NCI-H1436 treated with DMSO at 0.1 percent for 48 hours (cell line): ENCODE data around the gene CHRNA1.

ENCODE experiments used
- DNase-seq: peaks from one replicate; lab custom pipeline; 2025; lab: John Stamatoyannopoulos, UW

CHRNA1 gene

DNA sequence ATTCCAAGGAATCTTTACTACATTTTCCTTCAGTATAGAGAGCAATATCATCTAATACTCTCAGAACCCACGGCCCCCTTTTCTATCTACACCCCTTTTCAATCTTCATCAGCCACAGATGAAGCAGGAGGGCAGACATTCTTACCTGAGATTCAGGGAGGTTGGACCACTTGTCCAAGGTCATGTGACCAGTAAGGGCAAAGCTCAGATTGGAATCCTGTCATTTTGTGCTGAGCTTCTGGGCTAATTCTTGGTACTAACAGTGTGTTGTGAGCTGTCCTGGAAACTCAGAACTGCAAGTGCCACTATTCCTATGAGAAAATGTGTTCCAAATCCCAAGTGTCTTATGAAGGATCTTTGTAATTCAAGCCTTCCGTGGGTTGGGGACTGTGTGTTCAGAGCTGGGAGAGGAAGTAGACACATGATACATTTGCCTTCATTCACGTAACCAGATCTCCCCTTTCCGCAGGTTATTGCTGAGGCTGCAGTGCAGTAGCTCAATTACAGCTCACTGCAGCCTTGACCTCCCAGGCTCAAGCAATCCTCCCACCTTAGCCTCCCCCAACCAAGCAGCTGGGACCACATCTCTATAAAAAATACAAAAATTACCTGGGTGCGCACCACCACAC, 3.3 kb downstream of the CHRNA1 start:
- DNase-seq: peak; percentile 42

DNA sequence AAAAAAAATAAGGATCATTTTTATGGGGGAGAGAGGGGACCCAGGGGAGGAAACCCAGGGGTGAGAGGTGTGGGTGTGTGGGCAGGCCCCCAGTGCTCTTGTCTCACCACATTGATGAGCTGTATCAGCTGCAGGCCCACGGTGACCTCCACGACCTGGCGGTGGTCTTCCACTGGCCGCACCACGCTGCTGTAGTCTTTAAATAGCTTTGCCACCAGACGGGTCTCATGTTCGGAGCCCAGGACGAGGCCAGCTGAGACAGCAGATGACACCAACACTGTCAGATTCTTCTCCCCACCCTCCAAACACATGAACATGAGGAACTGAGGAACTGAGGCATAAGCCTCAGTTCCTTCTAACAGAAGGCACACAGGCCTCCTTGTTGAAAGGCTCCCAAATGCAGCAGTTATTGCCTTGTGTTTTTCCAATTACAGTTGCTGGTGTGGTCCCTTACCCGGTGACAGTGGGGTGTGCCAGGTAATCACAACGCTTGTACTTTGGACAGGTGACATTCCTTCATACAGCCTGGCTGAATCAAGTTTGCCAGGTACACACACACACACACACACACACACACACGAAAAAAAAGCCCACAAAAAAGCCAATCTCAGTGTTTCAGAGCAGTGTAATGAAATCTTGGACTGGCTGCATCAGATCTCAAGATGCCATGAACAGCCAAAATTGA, 4.7 kb downstream of the CHRNA1 start:
- no peak for DNase-seq

DNA sequence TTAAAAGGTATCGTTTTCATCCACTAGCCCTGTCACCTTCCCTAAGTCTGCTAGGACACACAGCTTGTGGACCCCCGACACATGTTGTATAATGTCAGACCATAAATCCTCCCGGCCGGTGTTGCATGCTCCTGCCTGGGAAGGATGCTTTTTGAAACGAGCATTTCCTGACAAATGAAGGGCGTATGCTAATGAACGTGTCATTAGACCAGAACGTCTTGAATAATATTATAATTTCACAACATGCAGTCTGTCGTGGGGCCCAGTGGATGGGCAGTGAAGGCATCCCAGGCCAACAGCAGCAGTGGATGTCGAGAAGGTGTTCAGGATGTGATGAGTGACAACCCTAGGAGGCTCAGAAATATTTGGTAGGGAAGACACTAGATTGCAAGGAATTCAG, 7.5 kb downstream of the CHRNA1 start:
- DNase-seq: no peak

DNA sequence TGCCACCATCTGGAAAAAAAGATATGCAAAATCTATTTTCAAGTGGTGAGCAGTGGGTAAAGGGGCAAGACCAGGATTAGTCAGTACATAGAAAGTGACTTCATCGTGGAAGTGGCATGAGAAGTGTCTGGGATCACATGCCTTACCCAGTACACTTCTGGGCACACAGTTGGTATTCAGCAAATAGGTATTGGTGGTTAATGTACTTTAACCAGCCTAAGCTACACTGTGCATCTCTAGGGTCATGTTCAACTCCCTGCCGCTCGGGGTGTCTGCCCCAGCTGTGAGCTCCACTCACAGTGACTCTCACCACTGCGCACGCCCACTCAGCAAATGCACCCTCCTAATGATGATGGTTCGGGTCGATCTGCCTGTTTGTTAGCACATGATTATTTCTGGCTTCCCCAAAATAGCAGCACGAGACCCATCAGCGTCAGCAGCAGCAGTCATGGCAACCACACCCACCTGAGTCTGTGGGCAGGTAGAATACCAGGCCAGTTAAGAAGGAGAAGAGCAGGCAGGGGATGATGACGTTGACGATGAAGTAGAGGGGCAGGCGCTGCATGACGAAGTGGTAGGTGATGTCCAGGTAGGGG, 11.1 kb downstream of the CHRNA1 start:
- no peak for DNase-seq

DNA sequence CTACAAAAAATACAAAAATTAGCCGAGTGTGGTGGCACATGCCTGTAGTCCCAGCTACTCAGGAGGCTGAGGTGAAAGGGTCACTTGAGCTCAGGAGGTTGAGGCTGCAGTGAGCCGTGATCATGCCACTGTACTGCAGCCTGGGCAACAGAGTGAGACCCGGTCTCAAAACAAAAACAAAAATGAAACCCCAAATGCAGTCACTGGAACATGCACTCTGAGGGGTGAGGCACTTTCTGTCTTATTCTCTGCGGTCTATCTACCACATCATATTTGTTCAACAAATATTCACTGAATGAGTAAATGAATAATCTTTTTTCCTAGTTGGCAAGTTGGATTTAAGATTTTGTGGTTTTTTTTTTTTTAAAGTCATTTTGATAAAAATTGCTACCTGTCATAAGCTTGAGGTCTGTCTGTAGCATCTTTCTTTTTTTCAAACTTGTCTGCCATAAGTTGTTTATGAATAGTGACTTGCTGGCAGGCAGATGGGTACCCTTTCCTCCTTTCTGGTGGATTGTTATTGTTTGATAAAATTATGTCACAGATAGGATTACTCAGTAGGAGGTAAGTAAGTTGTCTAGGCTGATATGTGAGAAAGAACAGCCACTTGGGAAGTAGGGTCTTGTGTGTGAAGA, 11.8 kb downstream of the CHRNA1 start:
- DNase-seq: no peak

DNA sequence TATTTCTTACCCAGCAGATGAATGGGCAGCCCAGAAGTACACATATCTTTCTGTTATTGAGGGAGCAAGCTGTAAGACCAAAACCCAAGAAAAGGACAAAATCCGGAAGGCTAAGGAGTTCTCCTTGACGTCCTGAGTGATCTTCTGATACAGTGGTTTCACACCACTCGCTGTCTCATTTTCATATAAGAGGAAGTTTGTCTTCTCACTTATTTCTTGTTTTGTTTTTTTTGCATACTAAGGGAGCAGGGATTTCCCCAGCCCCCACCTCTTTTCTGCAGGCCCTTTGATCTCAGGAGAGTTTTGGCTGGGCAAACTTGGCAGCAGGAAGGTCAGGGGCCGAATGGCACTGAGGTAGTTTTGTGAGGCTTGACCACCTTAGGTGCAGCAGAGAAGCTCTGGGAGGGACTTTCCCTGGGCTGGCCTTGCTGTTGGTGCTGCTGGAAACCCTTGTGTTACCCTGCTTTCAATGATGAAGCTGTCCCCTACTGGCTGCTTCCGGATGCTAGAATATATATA, 13.3 kb downstream of the CHRNA1 start:
- DNase-seq: no peak

DNA sequence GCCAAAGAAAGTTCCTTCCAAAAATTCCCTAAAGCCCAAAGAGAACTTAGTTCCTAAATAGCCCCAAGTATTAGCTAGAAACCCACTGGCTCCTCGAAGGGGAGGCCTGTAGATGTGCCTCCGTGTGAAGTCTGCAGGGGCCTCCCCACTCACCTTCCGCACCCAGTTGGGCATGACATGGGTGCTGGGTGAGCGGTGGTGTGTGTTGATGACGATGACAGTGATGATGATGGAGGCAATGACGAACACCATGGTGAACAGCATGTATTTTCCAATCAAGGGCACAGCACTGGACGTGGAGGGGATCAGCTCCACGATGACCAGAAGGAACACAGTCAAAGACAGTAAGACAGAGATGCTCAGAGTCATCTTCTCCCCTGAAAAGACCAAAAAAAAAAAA, 14.5 kb downstream of the CHRNA1 start:
- no peak for DNase-seq

DNA sequence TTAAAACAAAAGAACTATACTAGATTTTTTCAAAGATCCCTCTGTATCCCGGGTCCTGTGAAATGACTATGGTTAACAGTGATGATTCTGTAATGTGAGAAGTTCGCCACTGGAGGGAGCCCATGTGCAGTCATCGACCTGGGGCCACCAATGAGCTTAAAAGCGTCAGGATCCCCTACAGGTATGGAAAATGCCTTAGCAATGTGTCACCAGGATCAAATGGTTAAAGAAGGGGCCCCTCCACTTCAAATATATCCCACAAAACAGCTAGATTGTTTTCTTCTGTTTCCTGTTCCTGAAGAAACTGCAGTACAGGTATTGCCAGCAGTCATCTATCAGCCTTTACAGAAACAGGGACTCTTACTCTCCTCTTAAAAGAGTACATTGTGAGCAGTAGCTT, 15.3 kb downstream of the CHRNA1 start:
- peak; percentile 41 for DNase-seq

DNA sequence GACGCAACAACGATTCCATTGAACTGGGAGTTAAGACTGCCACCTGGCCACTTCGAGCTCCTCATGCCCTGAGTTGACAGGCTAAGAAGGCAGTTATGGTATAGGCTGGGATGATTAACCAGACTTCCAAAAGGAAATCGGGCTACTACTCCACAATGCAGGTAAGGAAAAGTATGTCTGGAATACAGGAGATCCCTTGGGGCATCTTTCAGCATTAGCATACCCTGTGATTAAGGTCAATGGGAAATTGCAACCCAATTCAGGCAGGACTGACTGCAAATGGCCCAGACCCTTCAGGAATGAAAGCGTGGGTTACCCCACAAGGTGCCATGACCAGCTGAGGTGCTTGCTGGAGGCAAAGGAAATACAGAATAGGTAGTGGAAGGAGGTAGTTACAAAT, 19.1 kb downstream of the CHRNA1 start:
- DNase-seq: no peak

DNA sequence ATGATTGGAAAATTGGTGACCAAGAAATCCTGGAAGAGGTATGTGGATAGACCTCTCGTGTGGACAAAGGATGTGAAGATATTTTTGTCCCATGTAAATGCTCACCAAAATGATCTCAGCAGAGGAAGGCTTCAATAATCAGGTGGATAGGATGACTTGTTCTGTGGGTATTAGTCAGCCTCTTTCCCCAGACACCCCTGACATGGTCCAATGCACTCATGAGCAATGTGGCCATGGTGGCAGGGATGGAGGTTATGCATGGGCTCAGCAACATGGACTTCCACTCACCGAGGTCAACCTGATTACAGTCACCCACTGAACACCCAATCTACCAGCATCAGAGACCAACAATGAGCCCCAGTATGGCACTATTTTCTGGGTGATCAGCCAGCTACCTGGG, 20.2 kb downstream of the CHRNA1 start:
- DNase-seq: no peak

DNA sequence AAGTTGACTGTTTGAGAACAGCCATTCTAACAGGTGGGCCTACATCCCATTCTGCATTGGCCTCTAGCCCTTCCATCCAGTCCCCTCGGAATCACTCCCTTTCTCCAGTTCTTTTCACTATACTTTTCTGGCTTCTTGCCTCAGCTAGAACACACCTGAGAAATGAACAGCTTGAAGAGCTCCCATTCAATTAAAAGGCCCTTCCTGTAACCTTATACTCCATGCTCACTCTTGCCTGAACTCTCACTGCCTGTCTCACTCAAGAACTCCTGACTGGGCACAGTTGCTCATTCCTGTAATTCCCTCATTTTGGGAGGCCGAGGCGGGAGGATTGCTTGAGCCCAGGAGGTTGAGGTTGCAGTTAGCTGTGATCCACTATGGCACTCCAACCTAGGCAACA, 23.6 kb downstream of the CHRNA1 start:
- no peak for DNase-seq

DNA sequence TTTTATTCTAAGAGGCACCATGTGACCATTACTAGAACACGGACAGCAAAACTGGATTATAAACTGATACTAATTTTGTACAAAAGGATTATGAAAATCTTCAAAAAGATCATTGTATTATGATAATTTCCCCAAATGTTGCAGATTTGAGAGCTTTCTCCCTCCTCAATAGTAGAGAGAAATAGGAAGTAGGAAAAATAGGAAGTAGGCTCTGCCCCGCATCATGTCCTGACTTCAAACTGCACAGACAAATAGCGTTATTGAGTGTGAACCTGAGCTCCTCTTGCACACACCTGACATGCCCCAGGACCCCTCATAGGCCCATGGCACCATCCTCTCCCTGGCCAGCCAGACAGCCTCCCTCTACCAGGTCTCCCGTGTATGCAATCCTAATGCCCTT, 25.4 kb downstream of the CHRNA1 start:
- DNase-seq: no peak

DNA sequence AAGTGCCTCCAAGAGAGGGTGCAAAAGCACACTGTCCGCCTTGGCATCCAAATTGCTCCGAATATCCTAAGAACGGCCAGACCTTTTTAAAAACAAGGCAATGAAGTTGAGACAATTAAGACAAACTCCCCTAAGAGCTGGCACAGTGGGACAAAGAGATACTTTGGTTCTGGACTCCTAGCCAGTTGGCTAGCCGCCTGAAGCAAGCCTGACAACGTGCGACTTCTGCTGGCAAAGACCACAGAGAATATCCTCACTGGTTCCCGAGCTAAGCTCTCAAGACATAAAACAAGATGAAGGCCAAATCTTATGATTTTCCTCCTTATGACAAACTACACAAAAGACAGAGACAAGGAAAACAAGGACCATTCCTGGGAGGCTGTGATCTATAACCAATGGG, 32.7 kb downstream of the CHRNA1 start:
- no peak for DNase-seq

DNA sequence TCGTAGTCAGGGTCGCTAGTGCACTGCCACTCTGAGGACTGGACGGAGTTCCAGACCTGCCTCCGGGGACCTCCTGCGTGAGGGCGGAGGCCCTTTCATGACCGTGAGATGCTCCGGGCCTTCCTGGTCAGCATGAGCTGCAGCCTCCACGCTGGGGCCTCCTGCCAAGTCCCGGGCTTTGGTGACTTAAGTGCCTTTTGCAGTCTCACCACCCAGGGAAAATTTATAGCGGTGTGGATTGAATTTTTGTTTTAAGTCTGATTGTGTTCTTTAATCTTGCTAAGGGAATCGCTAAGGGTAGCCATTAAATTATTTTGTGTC, 33.6 kb downstream of the CHRNA1 start:
- no peak for DNase-seq

DNA sequence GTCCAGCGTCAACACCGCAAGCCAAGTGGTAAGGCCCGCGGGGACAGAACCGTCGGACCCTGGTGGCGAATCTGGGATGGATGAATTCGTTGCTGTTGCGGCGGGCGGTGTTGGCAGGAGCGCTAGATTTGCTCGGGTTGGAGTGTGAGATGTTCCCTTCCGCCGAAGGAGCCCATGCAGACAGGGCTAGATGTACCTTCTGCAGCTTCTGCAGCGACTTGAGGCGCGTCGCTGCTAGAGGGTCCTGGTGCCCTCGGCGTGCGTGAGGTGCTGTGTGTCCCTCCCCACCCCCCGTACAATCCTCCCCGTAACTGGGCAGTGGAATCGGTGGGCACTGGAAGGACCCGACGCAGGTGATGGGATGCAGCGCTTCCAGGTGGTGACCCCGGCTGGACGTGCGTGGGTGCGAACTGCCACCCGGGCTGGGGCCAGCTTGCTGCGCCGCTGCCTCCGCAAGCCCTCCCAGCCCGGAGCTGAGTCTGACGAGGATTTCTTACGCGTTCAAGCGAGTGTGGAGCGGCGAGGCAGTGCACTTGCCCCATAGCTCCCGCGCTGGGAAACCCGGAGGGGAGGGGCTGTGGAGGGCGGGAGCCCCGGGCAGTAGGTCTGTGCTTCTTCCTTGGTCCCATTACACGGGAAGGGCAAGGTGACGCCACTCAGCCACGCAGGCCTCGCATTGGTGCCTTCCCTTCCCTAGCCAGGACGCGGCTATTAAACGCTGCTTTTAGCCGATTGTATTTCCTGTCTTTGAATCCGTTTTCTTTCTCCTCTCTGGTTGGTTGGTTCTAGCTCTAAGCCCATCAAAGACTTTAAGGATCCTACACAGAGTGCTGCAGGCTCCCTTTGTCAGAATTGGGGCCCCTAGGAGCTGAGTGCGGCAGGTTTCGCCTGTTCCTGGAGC, 34.2 kb downstream of the CHRNA1 start:
- DNase-seq: no peak

DNA sequence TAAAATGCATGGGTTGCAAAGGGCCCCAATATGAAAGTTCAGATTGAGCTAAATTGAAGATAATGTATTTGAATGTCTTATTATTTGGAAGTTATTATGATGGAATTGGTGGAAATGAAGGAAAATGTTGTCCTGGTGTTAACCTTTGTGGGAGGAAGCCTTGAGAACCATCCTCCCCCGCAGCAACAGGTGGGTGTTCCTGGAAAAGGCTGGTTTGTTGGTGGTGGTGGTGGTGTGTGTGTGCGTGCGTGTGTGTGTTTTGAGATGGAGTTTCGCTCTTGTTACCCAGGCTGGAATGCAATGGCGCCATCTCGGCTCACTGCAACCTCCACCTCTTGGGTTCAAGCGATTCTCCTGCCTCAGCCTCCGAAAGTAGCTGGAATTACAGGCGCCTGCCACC, 36.2 kb downstream of the CHRNA1 start:
- no peak for DNase-seq

DNA sequence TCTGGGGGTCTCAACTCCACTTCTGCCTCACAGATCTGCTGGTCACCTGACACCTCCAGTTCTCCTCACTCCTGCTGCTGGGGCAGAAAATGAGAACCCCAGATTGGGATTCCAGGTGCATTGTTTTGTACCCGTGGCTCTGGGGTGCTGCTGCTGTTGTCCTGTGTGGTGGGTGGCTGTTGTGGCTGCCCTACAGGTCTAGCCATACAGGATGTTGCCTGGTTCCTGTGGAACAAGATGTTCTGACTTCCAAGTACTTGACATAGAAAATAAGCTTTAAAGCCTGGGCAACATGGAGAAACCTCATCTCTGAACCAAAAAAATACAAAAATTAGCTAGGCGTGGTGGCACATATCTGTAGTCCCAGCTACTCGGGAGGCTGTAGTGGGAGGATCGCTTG, 38.1 kb downstream of the CHRNA1 start:
- no peak for DNase-seq

DNA sequence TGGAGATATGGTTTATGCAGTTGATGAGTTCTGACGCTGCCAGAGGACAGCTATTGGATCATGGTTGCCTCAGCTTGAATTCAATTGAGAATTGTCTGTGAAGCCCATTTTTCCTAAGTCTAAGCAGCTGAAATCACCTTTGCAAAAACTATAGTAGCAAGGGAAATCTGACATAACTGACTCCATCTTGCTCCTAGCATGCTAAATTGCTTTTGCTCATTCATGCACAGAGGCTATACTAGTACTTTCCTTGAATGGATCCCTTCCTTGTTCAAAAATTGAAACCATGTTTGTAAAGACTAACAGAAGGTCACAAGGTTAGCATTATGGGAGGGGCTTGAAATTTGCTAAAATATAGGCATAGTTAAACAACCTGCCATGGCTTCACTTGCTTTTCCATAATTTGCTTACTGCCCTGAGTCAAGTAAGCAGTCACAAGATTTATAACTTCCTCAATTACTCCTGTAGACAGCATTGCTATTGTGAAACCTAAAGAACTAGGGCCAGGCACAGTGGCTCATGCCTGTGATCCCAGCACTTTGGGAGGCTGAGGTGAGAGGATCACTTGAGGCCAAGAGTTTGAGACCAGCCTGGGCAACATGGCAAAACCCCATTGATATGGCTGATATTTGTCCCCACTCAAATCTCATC, 41.2 kb downstream of the CHRNA1 start:
- DNase-seq: no peak

DNA sequence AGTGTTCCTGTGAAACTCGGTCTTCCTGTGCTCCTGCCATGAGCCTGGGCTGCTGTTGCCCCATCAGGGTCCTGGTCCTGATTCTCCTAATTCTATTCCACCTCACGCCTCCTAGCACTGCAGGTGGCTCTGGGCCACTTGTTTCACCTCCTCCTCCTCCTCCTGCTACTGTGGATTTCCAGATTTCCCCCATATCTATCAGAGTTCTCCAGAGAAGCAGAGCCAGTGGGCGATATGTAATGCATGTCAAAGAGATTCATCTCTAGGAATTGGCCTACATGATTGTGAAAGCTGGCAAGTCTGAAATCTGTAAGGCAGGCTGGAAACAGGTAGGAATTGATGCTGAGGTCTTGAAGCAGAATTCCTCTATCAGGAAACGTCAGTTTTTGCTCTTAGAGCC, 45.3 kb downstream of the CHRNA1 start:
- DNase-seq: no peak

DNA sequence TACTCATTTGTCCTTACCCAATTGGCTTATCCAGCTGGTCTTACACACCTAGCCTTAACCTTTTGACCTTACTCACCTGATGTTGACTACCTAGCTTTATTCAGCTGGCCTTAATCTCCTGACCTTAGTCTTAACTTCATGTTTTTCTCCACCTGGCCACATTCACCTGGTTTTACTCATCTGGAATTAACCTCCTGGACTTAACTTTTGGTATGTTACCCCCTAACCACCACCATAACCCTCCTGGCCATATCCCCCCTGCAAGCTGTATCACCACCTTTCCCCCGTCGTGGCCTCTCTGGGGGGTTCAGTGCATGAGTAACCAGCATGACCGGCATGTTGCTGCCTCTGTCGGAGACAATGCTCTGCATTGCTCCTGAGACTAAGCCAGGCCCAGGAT, 45.7 kb downstream of the CHRNA1 start:
- DNase-seq: no peak

DNA sequence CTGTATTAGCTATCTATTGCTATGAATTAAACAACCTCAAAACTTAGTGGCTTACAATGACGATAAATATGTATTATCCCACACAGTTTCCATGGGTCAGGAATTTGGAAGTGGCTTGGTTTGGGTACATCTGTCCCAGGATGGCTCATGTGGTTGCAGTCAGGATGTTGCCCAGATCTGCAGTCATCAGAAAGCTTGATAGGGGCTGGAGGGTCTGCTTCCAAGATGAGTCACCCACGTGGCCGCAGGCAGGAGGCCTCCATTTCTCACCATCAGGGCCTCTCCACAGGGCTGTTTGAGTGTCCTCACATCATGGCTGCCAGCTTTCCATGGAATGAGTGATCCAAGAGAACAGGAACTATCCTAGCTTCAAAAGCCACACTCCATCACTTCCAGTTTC, 46.4 kb downstream of the CHRNA1 start:
- DNase-seq: no peak

DNA sequence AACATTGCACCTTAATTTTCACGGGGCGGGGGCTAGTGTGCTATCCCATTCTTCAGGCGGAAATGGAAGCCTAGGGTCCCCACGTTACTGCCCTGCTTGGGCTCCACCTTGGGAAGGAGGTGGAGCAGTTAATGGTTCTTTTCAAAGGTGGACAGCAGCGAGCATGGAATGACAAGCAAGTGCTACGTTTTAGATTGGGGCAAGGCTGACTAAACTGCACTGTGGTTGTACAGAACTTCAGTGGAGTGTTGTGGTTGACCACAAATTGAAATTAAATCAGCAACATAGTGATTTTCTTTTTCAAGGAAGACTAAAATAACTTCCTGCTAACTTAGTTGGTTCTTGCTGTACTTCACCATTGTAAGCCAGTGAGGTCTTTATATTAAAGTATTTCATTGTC, 47.0 kb downstream of the CHRNA1 start:
- no peak for DNase-seq
